Stromal cell of bone marrow (primary cell): ENCODE measurements around the gene ST6GAL1.
"Not testable (repeated sequence)": the region's sequence is repeated elsewhere in the genome, so short reads cannot be mapped to it uniquely, and the experiment has no call there.

Experiments used
- DNase-seq: peaks from one replicate; pipeline ENCODE4 v3.0.0-alpha.2; 2012; ENCODE audit warnings: low read depth

Gene ST6GAL1

GRCh38 chr3:187051066-187051465 is 120.7 kb downstream of the ST6GAL1 start:
- DNase-seq = no peak

- DNase-seq = no peak
Measured at GRCh38 chr3:187051724-187052366, 121.5 kb downstream of the ST6GAL1 start.

GRCh38 chr3:187052427-187052826 is 122.1 kb downstream of the ST6GAL1 start:
- DNase-seq = not testable (repeated sequence)

- DNase-seq = not testable (repeated sequence)
Measured at GRCh38 chr3:187054433-187054832, 124.1 kb downstream of the ST6GAL1 start.

- DNase-seq = not testable (repeated sequence)
Measured at GRCh38 chr3:187057803-187058202, 127.5 kb downstream of the ST6GAL1 start.

GRCh38 chr3:187061748-187062147 is 131.4 kb downstream of the ST6GAL1 start:
- no peak for DNase-seq

- peak; percentile 54 for DNase-seq
Measured at GRCh38 chr3:187062526-187063177, 132.3 kb downstream of the ST6GAL1 start.

- no peak for DNase-seq
Measured at GRCh38 chr3:187063286-187064121, 133.2 kb downstream of the ST6GAL1 start.

- DNase-seq = peak; percentile 10
Measured at GRCh38 chr3:187064210-187065115, 134.1 kb downstream of the ST6GAL1 start.

- peak; percentile 20 for DNase-seq
Measured at GRCh38 chr3:187066228-187066995, 136.1 kb downstream of the ST6GAL1 start.

GRCh38 chr3:187068787-187069186 is 138.5 kb downstream of the ST6GAL1 start:
- no peak for DNase-seq

GRCh38 chr3:187069857-187070516 is 139.7 kb downstream of the ST6GAL1 start:
- DNase-seq = no peak

- DNase-seq = no peak
Measured at GRCh38 chr3:187072102-187072501, 141.8 kb downstream of the ST6GAL1 start.

GRCh38 chr3:187072511-187072910 is 142.2 kb downstream of the ST6GAL1 start:
- DNase-seq = no peak

GRCh38 chr3:187073581-187074098 is 143.3 kb downstream of the ST6GAL1 start:
- DNase-seq = no peak

- no peak for DNase-seq
Measured at GRCh38 chr3:187074846-187075245, 144.5 kb downstream of the ST6GAL1 start.

- no peak for DNase-seq
Measured at GRCh38 chr3:187076297-187076696, 146.0 kb downstream of the ST6GAL1 start.

- DNase-seq = no peak
Measured at GRCh38 chr3:187077085-187077484, 146.8 kb downstream of the ST6GAL1 start.

GRCh38 chr3:187077537-187077936 is 147.2 kb downstream of the ST6GAL1 start:
- DNase-seq = no peak
